ENCODE measurements around the gene APC.

Gene APC

DNA sequence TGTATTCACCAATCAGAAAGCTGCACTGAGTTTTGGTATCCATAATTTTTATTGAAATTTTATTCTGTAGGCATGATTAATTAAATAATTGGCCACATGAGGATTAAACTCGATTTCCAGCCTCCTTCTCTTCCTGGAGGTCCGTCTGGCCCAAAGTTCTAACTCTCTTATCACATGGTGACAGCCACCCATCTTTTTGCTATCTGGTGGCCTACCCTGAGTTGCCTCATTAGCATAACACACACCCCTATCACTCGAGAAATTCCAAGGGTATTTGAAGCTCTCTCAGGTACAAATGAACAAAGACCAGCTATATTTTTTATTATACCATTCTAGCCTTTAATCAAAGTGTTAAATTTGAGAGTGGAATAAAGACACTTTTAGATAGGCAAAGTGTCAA lies 57.7 kb downstream of the APC start:
- no peak overlapping the region for H3K27ac ChIP-seq
- TF ChIP-seq, protein P1, sequence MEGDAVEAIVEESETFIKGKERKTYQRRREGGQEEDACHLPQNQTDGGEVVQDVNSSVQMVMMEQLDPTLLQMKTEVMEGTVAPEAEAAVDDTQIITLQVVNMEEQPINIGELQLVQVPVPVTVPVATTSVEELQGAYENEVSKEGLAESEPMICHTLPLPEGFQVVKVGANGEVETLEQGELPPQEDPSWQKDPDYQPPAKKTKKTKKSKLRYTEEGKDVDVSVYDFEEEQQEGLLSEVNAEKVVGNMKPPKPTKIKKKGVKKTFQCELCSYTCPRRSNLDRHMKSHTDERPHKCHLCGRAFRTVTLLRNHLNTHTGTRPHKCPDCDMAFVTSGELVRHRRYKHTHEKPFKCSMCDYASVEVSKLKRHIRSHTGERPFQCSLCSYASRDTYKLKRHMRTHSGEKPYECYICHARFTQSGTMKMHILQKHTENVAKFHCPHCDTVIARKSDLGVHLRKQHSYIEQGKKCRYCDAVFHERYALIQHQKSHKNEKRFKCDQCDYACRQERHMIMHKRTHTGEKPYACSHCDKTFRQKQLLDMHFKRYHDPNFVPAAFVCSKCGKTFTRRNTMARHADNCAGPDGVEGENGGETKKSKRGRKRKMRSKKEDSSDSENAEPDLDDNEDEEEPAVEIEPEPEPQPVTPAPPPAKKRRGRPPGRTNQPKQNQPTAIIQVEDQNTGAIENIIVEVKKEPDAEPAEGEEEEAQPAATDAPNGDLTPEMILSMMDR (IDR thresholded peaks at IDR 0.05) = no peak
- DNase-seq (ENCODE audit: low spot score) = no peak
- H3K4me3 ChIP-seq = no peak overlapping the region

DNA sequence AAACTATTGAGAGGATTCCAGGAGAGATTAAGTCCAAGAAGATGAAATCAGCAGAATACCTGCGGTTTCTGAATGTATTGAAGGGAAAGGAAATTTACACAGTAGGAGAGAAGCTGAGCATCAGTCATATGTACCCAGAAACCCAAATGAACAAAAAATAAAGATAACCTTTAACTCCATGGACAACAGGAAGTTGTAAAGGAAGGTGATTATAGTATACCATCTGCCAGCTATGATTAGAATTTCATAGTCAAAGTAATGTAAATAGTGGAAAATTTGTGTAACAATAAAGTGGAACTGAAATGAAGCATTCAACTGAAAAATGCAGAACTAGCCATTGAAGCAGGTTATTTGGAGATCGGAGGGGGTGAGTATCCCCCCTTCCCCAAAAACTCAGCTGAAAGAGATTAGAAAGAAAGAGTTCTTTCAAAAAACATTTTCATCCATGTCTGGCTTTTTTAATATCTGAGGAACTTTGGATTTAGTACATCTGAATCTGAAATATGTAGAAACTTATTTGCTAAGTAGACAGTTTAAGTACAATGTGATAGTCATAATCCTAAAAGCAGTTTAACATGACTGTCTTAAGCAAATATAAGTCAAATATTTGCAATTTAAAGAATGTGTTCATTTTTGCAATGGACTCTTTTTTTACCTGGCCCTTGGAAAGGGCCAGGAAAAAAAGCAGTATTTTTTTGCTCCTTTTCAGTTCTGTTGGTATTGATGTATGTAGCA lies 58.4 kb downstream of the APC start:
- TF ChIP-seq, protein P1 (IDR thresholded peaks at IDR 0.05) = no peak
- Histone ChIP-seq H3K4me3 (no peak overlapping the region), H3K27ac (no peak overlapping the region)
- DNase-seq (ENCODE audit: low spot score) = no peak

DNA sequence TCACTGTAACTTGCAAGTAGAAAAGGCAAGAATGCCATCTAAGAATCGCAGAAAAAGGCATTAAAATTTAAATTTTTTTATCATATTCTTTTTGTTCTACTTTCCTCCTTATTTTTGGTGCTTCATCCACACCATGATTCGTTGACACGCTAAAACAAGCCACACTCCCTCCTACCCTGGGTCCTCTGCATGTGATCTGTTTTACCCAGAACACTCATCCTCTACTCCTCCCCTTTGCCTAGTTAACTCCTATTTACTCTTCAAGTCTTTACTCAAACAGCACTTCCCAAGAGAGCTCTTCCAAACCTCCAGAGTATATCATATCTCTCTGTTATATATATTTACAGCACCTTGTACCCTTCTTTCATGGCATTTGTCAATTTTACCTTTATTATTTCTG lies 62.0 kb downstream of the APC start:
- DNase-seq (ENCODE audit: low spot score) = no peak
- Histone ChIP-seq H3K4me3 (no peak overlapping the region), H3K27ac (no peak overlapping the region)
- TF ChIP-seq, protein P1 (IDR thresholded peaks at IDR 0.05) = no peak

DNA sequence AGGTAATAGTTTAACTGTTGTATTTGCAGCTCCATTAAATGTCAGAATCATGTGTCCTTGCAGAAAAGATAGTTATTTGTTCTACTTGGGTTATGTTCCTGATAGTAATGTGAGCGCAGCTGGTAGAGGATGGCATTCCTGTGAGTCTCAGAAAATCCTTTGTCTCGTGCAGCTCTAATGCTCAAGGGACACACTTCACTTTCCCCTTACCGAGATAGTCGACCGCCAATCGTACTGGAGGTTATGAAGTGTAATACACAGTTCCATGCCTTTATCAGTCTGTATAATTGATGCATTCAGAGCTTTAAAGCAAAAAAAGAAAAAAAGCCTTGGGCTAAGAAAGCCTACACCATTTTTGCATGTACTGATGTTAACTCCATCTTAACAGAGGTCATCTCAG lies 63.2 kb downstream of the APC start:
- TF ChIP-seq, protein P1 (IDR thresholded peaks at IDR 0.05) = no peak
- Histone ChIP-seq H3K4me3 (no peak overlapping the region), H3K27ac (no peak overlapping the region)

DNA sequence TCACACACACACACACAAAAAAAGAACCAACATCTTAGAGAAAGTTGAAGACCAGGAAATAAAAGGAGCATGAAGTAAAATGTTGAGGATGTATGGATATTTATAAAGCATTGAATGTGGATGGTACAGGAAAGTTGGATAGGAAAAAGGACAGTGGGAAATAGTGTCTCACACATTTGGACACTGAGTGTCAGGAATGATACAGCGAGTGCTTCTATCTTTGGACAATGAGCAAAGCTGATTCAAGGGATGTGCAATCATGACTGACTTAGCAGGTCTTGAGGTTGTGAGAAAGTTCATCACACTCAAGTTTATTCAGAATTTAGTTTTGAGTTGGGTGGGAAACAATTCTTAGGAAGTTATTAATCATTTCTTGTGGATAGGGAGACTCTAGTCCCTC lies 73.3 kb downstream of the APC start:
- Histone ChIP-seq H3K27ac (no peak overlapping the region), H3K4me3 (no peak overlapping the region)
- DNase-seq (ENCODE audit: low spot score) = no peak
- TF ChIP-seq, protein P1 (IDR thresholded peaks at IDR 0.05) = no peak

More for the DNA sequence above, 63.2 kb downstream of the APC start:
- no peak for DNase-seq (ENCODE audit: low spot score)

DNA sequence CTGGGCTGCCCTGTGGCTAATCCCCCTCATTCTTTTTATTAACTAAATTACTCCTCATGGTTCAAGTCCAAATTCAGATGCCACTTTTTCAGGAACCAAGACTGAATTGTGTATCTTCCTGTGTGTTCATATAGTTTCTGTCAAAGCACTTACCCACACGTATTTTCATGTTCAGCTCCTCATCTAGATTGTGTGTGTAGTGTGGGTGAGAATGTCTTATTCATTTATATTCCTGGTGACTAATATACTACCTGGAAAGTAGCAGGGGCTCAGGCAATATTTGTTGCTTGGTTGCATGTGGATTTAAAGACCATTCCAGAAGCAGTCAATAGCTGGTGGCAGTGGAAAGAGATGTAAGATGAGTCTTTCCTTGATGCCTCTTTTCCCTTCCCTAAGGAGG lies 74.9 kb downstream of the APC start:
- no peak for DNase-seq (ENCODE audit: low spot score)
- no peak overlapping the region for H3K27ac ChIP-seq
- no peak overlapping the region for H3K4me3 ChIP-seq
- TF ChIP-seq, protein P1 (IDR thresholded peaks at IDR 0.05) = no peak

DNA sequence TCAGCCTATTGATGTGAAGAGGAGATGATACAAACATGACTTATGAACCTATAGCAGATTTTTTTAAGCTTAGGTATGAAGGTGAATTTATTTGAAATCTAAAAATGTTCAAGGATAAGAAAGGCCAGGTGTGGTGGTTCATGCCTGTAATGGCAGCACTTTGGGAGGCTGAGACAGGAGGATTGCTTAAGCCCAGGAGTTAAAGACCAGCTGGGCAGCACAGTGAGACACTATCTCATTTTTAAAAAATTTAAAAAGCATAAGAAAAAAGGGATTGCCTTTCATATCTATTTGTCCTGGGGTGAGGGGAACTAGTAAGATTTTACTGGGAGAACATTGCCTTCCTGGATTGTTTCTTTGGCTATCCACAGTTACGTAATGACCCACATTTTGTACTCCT lies 82.6 kb downstream of the APC start:
- TF ChIP-seq, protein P1 (IDR thresholded peaks at IDR 0.05) = no peak
- H3K4me3 ChIP-seq = no peak overlapping the region
- DNase-seq (ENCODE audit: low spot score) = no peak
- H3K27ac ChIP-seq = no peak overlapping the region
